Thyroid gland (tissue), 4 donors: ENCODE data around the gene NR6A1.

Experiments used
- POLR2A ChIP-seq, 2 donors: fragments of 450-650 bp; IDR thresholded peaks; one replicate each; pipeline ENCODE4 v1.6.1; 2017; ENCODE audit warnings: antibody characterized with exemption in 2 of 2, mild to moderate bottlenecking in 2 of 2, moderate library complexity in 1 of 2
- TF ChIP-seq, protein P1 (sequence below), 6 experiments: fragments of 200-600 bp in 3 of 6; fragments of 450-650 bp in 3 of 6; sonication (generic) in 3 of 6; IDR thresholded peaks; one replicate each; pipeline ENCODE4 v1.5.1; 2016 to 2019; ENCODE audit warnings: antibody characterized with exemption in 6 of 6, mild to moderate bottlenecking in 2 of 6, inconsistent platforms in 1 of 6, moderate library complexity in 1 of 6

DNA sequence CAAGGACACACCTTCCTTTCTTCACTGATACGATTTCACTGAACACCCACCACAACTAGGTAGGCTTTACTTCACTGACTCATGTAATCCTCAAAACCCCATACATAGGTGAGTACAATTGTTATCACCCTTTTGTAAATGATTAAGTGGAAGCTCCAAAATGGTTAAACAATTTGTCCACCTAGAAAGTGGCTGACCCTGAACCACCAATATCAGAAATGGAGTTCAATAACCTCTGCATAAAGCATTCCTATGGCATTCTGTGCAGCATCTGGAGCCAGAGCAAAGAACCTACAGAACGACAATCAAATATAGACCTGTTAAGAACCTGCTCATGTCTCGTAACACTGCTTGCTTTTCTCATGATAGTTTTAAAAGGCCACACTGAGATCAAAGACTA, 213.2 kb downstream of the NR6A1 start:
- TF ChIP-seq, protein P1, sequence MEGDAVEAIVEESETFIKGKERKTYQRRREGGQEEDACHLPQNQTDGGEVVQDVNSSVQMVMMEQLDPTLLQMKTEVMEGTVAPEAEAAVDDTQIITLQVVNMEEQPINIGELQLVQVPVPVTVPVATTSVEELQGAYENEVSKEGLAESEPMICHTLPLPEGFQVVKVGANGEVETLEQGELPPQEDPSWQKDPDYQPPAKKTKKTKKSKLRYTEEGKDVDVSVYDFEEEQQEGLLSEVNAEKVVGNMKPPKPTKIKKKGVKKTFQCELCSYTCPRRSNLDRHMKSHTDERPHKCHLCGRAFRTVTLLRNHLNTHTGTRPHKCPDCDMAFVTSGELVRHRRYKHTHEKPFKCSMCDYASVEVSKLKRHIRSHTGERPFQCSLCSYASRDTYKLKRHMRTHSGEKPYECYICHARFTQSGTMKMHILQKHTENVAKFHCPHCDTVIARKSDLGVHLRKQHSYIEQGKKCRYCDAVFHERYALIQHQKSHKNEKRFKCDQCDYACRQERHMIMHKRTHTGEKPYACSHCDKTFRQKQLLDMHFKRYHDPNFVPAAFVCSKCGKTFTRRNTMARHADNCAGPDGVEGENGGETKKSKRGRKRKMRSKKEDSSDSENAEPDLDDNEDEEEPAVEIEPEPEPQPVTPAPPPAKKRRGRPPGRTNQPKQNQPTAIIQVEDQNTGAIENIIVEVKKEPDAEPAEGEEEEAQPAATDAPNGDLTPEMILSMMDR (IDR thresholded peaks at IDR 0.05), result no peak
- no peak for TF ChIP-seq POLR2A (IDR thresholded peaks at IDR 0.05)
